Activated CD8-positive, alpha-beta memory T cell treated with anti-CD3 and anti-CD28 coated beads, Interleukin-2, amount 50 U/mL, for 1 hour (primary cell): ENCODE results near the gene COL27A1.
"Not testable (repeated sequence)": the region's sequence is repeated elsewhere in the genome, so short reads cannot be mapped to it uniquely, and the experiment has no call there.

Experiments used
- DNase-seq: peaks from one replicate; pipeline ENCODE4 v3.0.0-alpha.2; 2020; ENCODE audit errors: extremely low read depth

The COL27A1 gene

GRCh38 chr9:114184071-114184470 lies 28.7 kb downstream of the COL27A1 start:
- DNase-seq, result no peak

- no peak for DNase-seq
Observed at GRCh38 chr9:114184866-114185265, 29.5 kb downstream of the COL27A1 start.

GRCh38 chr9:114185570-114186490 lies 30.5 kb downstream of the COL27A1 start:
- no peak for DNase-seq

- no peak for DNase-seq
Observed at GRCh38 chr9:114186605-114187289, 31.4 kb downstream of the COL27A1 start.

- no peak for DNase-seq
Observed at GRCh38 chr9:114187827-114188226, 32.5 kb downstream of the COL27A1 start.

- DNase-seq, result no peak
Observed at GRCh38 chr9:114189823-114190562, 34.7 kb downstream of the COL27A1 start.

- no peak for DNase-seq
Observed at GRCh38 chr9:114190563-114190905, 35.2 kb downstream of the COL27A1 start.

- not testable (repeated sequence) for DNase-seq
Observed at GRCh38 chr9:114191402-114191801, 36.1 kb downstream of the COL27A1 start.

GRCh38 chr9:114192539-114192938 lies 37.2 kb downstream of the COL27A1 start:
- DNase-seq, result no peak

- no peak for DNase-seq
Observed at GRCh38 chr9:114193090-114193489, 37.8 kb downstream of the COL27A1 start.

- no peak for DNase-seq
Observed at GRCh38 chr9:114196117-114196516, 40.8 kb downstream of the COL27A1 start.

GRCh38 chr9:114196979-114197622 lies 41.8 kb downstream of the COL27A1 start:
- no peak for DNase-seq

GRCh38 chr9:114198249-114199040 lies 43.1 kb downstream of the COL27A1 start:
- DNase-seq, result no peak

- DNase-seq, result no peak
Observed at GRCh38 chr9:114200721-114201300, 45.5 kb downstream of the COL27A1 start.

- no peak for DNase-seq
Observed at GRCh38 chr9:114202396-114202795, 47.1 kb downstream of the COL27A1 start.

GRCh38 chr9:114202849-114203248 lies 47.5 kb downstream of the COL27A1 start:
- DNase-seq, result no peak

GRCh38 chr9:114203410-114204140 lies 48.2 kb downstream of the COL27A1 start:
- DNase-seq, result no peak

GRCh38 chr9:114204265-114204664 lies 48.9 kb downstream of the COL27A1 start:
- DNase-seq, result no peak

- no peak for DNase-seq
Observed at GRCh38 chr9:114205171-114206015, 50.1 kb downstream of the COL27A1 start.
